ENCODE data around the gene IL17C. TPM values are rescaled to one million over a fixed set of nuclear protein-coding genes. Genes with fewer than 3 reads are reported as not detected.

The IL17C gene
- total and polyA plus RNA-seq, 2 of the 8 experiments (the other 6 are each of a cell fraction or from before 2014, with no cell fraction given): 1.1 to 1.9 TPM

GRCh38 chr16:88618182-88618955, 20.0 kb upstream of the IL17C start (continued):
- TF ChIP-seq KDM5A (IDR thresholded peaks at IDR 0.05; ENCODE audit: low read length) (no peak), CHD1 (IDR thresholded peaks at IDR 0.05; ENCODE audit: low read depth, low read length) (no peak), RXRA (IDR thresholded peaks at IDR 0.05; ENCODE audit: insufficient read depth, low read depth, low read length) (no peak), CBX8 (IDR thresholded peaks at IDR 0.05; ENCODE audit: borderline replicate concordance, low read depth, low read length) (no peak), PHF8 (conservative IDR thresholded peaks at IDR 0.05; ENCODE audit: low read depth, low read length) (no peak), TAF1 (IDR thresholded peaks at IDR 0.05; ENCODE audit: low read depth, low read length) (no peak)

Measured in H1 (cell line).